Stimulated activated CD4-positive, alpha-beta T cell treated with anti-CD3 and anti-CD28 coated beads, Interleukin-12 subunit alpha, Interleukin-12 subunit beta, amount 100 ng/mL, for 48 hours (primary cell): ENCODE results near the gene HS3ST4.
"Not testable (repeated sequence)": the region's sequence is repeated elsewhere in the genome, so short reads cannot be mapped to it uniquely, and the experiment has no call there.

Source experiments
- DNase-seq, 3 donors: peaks; one replicate each; pipeline ENCODE4 v3.0.0-alpha.2; 2020; ENCODE audit warnings: low read depth in 2 of 3, low spot score in 1 of 3

The HS3ST4 gene

GRCh38 chr16:25988084-25988483, 296.3 kb downstream of the HS3ST4 start:
- DNase-seq, result no peak

- no peak for DNase-seq
These were observed 297.1 kb downstream of the HS3ST4 start for GRCh38 chr16:25988882-25989281.

GRCh38 chr16:25996052-25996451, 304.3 kb downstream of the HS3ST4 start:
- no peak for DNase-seq

GRCh38 chr16:26005336-26005735, 313.6 kb downstream of the HS3ST4 start:
- no peak for DNase-seq

- no peak for DNase-seq
These were observed 320.6 kb downstream of the HS3ST4 start for GRCh38 chr16:26012376-26012775.

- no peak for DNase-seq
These were observed 324.0 kb downstream of the HS3ST4 start for GRCh38 chr16:26015776-26016175.

GRCh38 chr16:26016989-26017388, 325.2 kb downstream of the HS3ST4 start:
- DNase-seq, result no peak

- DNase-seq, result no peak
These were observed 327.9 kb downstream of the HS3ST4 start for GRCh38 chr16:26019381-26020242.

GRCh38 chr16:26026709-26027450, 335.1 kb downstream of the HS3ST4 start:
- DNase-seq, result no peak

GRCh38 chr16:26031286-26031685, 339.5 kb downstream of the HS3ST4 start:
- no peak for DNase-seq

- DNase-seq, result not testable (repeated sequence)
These were observed 340.9 kb downstream of the HS3ST4 start for GRCh38 chr16:26032661-26033060.

- no peak for DNase-seq
These were observed 350.4 kb downstream of the HS3ST4 start for GRCh38 chr16:26041952-26042668.

- no peak for DNase-seq
These were observed 358.7 kb downstream of the HS3ST4 start for GRCh38 chr16:26050472-26050871.

GRCh38 chr16:26051063-26051462, 359.3 kb downstream of the HS3ST4 start:
- DNase-seq, result no peak

GRCh38 chr16:26053889-26054288, 362.1 kb downstream of the HS3ST4 start:
- no peak for DNase-seq

GRCh38 chr16:26058326-26058725, 366.6 kb downstream of the HS3ST4 start:
- no peak for DNase-seq

GRCh38 chr16:26070302-26071100, 378.7 kb downstream of the HS3ST4 start:
- DNase-seq, result no peak

GRCh38 chr16:26071101-26071866, 379.5 kb downstream of the HS3ST4 start:
- no peak for DNase-seq

- no peak for DNase-seq
These were observed 387.1 kb downstream of the HS3ST4 start for GRCh38 chr16:26078716-26079355.

- no peak for DNase-seq
These were observed 395.3 kb downstream of the HS3ST4 start for GRCh38 chr16:26087091-26087490.
